NCI-H1436 treated with DMSO at 0.1 percent for 48 hours (cell line): Measurements from ENCODE around the gene DYNLT1.
"Not testable (repeated sequence)": the region's sequence is repeated elsewhere in the genome, so short reads cannot be mapped to it uniquely, and the experiment has no call there.

ENCODE experiments used
- DNase-seq: peaks from one replicate; lab custom pipeline; 2025; lab: John Stamatoyannopoulos, UW

Gene DYNLT1

DNA sequence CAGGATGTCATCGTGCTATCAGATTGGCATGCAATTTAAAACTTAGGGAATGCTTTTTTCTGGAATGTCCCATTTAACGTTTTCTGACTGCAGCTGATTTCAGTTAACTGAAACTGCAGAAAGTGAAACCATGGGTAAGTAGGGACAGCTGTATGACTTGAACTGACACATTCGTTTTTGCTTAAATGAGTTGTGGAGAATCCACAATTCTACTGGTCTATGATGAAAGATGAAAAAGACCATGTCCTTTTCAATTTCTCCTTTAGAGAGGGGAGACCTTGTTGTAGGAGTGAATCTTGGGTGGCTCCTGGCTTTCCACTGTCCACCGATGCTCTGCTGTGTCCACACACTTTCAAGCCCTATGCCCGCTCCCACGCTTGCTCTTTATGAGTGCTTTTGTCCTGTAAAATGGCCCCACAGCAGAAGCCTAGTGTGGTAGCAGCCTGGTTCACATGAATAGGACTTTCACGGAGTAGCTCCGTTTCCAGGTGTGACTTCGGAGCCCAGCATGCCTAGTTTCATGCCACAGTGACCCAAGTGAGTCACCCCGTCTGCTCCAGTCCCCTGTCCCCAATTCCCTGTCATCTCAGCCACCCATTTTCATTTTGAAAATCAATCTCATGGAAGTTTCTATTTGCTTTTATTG, 21.9 kb downstream of the DYNLT1 start:
- no peak for DNase-seq

DNA sequence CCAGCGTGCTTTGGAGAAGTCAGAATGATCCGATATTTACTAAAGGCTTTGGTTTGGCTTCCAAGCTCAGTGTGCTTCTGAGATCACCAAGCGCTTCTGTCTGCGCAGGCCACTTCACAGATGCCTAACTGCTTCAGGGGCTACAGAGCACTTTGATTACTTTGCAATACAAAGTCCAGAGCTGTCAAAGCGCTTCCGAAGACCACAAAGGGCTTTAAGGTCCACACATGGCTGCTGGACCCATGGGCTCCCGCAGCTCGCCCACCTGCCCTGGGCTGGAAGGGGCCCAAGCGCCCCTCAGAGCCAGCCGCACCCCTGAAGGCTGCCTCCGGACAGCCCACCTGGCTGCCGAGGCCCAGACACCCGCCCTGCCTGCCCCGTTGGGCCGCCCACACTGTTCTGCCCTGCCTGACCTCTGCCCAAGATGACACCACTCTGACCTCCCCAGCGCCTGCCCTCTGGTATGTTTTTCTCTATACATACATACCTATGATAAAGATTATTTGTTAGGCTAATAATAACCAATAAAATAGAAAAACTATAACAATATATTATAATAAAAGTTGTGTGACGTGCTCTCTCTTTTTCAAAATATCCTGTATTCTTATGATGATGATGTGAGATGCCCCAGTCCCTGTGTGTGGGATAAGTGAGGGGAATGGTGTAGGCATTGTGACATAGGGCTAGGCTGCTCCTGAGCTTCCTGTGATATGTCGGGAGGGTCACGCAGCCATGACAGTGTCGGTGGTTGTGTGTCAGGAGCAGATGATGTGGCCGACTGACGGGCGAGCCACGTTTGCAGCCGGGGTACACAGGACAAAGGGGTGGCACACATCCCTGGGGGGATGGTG, 22.6 kb downstream of the DYNLT1 start:
- no peak for DNase-seq

GRCh38 chr6:158620963-158621693, 23.4 kb downstream of the DYNLT1 start:
- no peak for DNase-seq

GRCh38 chr6:158619922-158620801, 24.4 kb downstream of the DYNLT1 start:
- no peak for DNase-seq

- DNase-seq = not testable (repeated sequence)
These were observed 26.3 kb downstream of the DYNLT1 start for GRCh38 chr6:158618289-158618688.

- DNase-seq = not testable (repeated sequence)
These were observed 29.9 kb downstream of the DYNLT1 start for GRCh38 chr6:158614606-158615005.

DNA sequence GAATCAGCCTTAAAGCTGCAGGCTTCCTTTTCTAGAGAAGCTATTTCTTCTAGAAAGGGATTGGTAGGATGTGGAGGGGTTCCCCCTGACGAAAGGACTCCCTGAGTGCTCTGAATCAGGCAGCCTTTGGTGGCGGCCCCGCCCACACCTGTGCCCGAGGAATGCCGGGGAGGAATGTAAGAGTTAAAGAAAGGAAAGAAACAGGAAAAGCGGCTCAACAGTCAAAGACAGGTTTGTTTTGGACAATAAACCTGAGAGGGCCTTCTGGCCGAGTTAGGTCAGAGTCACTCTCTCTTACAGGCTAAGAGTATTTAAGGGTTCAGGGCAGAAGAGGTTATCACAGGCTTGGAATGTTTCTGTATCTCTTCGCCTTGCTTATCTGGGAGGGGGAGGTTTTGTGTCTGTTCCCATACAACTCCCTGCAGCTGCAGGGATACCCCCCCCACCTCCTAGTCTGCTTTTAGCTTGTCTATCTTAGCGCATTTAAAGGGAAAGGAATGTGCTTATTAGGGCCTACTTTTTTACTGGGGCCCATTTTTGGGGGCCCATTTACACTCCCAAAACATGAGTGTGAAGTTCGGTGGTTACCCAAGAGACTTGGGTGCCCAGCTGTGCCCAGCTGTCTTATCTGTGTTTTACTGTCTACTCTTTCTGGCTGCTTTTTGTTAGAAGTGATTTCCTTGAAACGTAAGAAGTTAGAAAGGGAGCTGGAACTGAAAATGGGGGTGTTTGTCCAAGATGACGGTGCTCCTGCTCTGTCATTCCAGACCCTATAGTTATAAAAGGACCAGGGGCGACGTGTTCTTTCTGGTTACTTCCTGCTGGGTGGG, 32.8 kb downstream of the DYNLT1 start:
- no peak for DNase-seq

GRCh38 chr6:158611039-158611438, 33.5 kb downstream of the DYNLT1 start:
- DNase-seq = no peak

GRCh38 chr6:158610319-158610968, 34.1 kb downstream of the DYNLT1 start:
- DNase-seq = no peak

- DNase-seq = no peak
These were observed 34.9 kb downstream of the DYNLT1 start for GRCh38 chr6:158609455-158610155.

DNA sequence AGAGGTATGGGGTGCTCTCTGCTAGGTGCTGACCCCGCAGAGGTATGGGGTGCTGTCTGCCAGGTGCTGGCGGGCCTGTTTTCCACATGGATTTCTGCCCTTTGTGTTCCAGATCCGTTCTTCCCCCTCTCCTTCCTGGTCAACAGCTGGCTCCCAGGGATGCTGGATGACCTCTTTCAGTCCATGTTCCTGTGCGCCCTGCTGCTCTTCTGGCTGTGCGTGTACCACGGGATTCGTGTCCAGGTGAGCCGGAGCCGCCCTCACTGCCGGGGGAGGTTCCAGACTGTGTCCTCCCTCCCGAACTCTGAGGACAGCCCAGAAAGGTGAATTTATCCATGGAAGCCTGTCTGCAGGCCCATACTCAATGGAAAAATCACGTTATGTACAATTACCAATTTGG, 36.3 kb downstream of the DYNLT1 start:
- DNase-seq = no peak

- DNase-seq = no peak
These were observed 37.0 kb downstream of the DYNLT1 start for GRCh38 chr6:158607411-158608170.

DNA sequence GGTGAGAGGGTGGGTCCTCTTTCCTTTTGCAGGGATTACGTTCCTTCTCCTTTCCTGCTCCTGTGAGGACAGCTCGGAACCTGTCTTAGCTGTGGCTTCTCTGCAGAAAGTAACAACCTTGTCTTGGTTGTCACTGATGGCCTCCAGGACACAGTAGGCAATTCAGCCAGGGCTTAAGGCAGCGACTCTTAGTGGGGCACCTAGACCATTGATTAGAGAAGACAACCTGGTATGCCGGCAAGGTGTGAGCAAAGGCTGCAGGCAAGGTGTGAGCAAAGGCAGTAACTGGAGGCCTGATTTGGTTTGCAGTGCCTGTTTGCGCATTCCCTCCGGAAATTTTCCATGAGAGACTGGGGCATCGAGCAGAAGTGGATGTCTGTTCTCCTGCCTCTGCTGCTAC, 37.6 kb downstream of the DYNLT1 start:
- no peak for DNase-seq

- DNase-seq = not testable (repeated sequence)
These were observed 38.5 kb downstream of the DYNLT1 start for GRCh38 chr6:158606011-158606410.

DNA sequence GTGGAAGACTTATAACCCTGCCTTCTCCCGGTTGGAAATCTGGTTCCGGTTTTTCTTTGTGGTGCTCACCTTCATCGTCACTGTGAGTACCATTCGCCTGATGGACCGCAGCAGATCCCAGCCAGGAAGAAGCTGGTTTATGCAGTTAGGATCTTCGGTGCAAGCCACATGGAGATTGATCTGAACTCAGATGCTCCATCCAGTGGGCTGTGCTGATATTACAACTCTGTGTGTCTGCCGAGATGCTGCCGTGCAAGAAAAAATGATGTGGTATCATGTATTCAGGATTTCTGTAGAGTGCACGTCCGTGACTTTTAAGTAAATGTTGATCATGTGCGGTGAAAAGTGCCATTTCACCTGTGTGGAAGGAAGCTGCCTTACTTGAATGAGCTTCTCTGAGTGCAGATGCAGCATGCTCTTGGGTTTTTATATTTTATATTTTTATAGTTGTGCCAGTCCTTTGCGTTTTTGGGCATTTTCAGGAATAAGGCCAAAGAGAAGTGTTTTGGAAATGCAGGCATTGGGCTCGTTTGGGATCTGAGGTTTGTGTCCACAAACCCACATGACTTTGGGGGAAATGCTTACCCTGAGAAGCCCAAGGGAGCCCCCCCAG, 39.2 kb downstream of the DYNLT1 start:
- no peak for DNase-seq

DNA sequence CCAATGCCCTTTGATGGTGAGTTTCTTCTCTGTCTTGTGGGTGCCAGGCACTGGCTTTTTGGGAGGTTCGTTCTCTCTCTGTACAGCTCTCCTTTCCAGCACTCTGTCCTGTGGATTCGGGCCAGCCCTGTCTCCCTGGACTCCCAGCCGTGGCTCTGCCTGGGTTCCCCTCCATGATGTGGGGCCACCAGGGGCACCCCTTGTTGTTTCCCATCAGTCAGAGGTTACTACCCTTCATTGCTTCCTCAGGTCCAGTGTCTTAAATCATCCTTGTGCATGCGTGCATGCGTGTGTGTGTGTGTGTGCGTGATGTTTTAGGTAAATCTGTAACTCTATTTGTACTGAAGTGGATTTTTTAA, 40.5 kb downstream of the DYNLT1 start:
- no peak for DNase-seq

DNA sequence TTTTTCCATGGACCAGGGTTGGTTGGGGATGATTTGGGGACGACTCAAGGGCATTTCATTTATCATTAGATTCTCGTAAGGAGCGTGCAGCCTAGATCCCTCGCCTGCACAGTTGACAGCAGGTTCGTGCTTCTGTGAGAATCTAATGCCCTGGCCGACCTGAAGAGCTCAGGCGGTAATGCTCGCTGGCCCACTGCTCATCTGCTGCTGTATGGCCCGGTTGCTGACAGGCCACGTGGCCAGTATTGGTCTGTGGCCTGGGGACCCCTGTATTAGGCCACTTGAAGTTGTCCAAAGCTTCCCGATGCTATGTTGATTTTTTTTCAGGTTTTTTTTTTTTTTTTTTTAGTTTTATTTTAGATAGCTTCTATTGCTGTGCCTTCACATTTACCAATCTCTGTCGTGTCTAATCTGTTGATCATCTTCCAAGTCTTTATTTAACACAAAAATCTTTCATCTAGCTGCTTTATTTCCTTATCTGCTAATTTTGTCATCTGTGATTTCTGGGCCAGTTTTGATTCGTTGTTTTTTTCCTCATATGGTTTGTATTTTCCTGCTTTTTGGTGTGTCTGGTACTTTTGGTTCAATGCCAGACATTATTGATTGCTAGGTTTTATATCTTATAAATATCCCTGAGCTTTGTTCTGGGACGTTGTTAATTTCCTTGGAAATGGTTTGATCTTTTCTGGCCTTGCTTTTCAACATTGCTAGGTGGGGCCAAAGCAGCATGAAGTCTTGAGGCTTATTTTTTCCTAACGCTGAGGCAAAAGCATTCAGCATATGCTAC, 41.1 kb downstream of the DYNLT1 start:
- no peak for DNase-seq

DNA sequence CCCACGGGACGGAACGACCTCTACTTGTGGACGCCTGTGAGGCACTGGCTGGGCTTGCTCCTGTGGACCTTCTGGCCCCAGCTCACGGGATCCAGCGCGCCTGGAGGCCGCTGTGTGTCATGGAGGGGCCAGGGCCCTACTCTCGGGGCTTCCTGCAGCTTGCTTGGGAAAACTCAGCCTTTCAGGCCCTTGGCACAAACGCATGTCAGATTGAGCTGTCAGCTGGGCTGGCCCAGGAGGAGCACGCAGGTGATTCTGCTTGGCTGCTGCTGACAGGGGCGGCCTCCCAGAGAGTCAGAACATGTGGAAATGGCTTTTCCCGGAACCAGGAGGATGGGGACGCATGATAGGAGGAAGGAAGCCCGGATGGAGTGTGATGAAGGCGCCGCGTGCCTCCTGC, 44.9 kb downstream of the DYNLT1 start:
- no peak for DNase-seq
